Upper lobe of left lung (tissue), 4 donors: ENCODE data around the gene C17orf75.

Source experiments
- EP300 ChIP-seq, 4 donors: sonication (generic); formaldehyde crosslinking; IDR thresholded peaks; one replicate each; pipeline ENCODE4 v1.5.1; 2017; ENCODE audit warnings: antibody characterized with exemption in 4 of 4, control low read depth in 2 of 4
- TF ChIP-seq, protein P1 (sequence below), 6 experiments: fragments of 450-650 bp in 4 of 6; fragments of 200-600 bp in 2 of 6; sonication (generic) in 2 of 6; IDR thresholded peaks; one replicate each; pipeline ENCODE4 v1.5.1; 2016 to 2019; ENCODE audit warnings: antibody characterized with exemption in 6 of 6

DNA sequence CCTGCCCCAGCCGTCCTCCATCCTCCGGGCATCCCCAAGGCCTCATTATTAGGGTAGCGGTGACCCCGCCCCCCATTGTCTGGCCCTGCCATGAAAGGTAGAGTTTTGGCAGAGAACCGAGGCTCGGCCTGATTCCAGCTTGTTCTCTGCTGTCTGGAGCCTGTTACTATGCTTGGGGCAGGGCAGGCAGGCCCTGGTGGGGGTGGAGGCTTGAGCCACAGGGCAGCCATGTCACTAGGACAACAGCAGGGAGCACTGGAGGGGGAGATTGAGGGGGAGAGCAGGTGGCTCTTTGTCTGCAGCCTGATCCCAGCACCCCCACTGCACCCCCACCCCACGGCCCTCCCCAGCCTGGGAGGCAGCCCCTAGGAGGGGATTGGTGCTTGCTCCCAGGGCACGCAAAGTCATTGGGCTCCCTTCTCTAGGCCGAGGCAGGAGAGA is 60.9 kb downstream of the C17orf75 start:
- TF ChIP-seq, protein P1, sequence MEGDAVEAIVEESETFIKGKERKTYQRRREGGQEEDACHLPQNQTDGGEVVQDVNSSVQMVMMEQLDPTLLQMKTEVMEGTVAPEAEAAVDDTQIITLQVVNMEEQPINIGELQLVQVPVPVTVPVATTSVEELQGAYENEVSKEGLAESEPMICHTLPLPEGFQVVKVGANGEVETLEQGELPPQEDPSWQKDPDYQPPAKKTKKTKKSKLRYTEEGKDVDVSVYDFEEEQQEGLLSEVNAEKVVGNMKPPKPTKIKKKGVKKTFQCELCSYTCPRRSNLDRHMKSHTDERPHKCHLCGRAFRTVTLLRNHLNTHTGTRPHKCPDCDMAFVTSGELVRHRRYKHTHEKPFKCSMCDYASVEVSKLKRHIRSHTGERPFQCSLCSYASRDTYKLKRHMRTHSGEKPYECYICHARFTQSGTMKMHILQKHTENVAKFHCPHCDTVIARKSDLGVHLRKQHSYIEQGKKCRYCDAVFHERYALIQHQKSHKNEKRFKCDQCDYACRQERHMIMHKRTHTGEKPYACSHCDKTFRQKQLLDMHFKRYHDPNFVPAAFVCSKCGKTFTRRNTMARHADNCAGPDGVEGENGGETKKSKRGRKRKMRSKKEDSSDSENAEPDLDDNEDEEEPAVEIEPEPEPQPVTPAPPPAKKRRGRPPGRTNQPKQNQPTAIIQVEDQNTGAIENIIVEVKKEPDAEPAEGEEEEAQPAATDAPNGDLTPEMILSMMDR (IDR thresholded peaks at IDR 0.05), result no peak
- no peak for TF ChIP-seq EP300 (IDR thresholded peaks at IDR 0.05)
